ENCODE results near the gene FCHSD1.
A peak's percentile ranks its signal among the peaks of the same experiment; 100 is the strongest.
"Not testable (repeated sequence)": the region's sequence is repeated elsewhere in the genome, so short reads cannot be mapped to it uniquely, and the experiment has no call there.

The FCHSD1 gene

DNA sequence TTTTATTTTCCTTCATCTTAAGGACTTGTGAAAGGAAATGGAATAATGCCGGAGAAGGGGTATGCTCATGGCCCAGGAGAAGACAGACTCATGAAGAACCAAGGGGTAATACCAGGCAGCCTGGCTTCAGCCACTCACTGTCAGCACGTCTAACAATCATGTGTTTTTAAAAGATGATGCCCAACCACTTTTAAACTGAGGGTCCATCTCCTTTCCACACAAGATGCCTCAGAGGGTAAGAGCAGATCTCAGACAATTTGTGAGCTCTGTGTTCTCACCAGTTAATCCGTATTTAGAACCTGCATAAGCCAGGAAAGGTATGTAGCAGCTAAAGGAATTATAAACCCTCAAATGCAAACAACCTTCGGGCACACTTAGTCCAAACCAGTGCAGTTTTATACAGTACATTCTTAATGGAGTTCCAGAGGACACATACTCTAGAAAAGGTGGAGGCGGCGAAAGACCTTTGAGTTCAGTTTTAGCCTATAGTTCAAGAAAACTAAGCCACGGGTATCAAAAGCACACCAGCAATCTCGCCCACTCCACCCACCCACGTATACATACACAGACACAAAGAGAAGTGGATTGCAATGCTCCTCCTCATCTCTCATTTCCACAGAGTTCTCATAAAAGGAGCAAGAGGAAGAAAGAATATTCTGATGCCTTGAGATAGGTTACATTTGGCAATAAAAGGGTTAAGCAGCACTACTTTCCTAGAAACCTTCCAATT, 35.1 kb downstream of the FCHSD1 start:
- no peak for DNase-seq

DNA sequence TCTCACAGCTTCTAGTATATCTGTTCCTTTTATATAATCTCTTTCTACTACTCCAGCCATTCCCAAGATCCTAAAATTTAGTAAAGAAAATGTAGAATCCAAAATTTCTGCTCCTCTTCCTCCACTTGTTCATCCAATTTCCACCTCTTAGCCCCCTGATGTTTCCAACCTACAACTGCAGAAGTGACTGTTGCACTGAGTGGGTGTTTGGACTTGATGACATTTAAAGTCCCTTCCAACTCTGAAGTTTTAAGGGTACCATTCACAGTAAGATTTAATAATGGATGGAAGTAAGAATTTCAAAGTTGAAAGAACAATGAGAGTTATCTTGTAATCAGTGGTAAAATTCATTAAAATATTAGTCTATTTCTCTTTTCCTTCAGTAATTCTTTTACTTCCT, 37.9 kb downstream of the FCHSD1 start:
- DNase-seq: no peak

DNA sequence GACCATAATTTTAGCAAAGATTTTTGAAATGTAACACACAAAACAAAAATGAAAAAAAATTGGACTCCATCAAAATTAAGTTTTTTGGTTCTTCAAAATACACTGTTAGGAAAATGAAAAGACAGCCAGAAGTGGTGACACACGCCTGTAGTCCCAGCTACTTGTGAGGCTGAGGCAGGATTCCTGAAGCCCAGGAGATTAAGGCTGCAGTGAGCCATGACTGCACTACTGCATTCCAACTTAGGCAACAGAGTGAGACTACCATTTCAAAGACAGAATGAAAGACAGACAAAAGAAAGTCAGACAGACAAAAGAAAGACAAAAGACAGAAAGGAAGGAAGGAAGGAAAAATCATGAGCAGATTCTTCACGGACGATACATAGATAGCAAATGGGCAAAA, 39.9 kb downstream of the FCHSD1 start:
- DNase-seq: no peak

DNA sequence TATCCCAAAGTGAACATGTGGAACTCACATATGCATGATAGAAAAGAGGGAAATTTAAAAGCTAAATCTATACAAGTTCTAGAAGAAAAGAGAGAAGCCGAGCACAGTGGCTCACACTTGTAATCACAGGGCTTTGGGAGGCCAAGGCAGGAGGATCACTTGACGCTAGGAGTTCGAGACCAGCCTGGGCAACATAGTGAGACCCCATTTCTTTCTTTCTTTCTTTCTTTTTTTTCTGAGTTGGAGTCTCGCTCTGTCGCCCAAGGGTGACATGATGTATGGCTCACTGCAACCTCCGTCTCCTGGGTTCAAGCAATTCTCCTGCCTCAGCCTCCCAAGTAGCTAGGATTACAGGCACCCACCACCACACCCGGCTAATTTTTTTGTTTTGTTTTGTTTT, 41.3 kb downstream of the FCHSD1 start:
- not testable (repeated sequence) for DNase-seq

DNA sequence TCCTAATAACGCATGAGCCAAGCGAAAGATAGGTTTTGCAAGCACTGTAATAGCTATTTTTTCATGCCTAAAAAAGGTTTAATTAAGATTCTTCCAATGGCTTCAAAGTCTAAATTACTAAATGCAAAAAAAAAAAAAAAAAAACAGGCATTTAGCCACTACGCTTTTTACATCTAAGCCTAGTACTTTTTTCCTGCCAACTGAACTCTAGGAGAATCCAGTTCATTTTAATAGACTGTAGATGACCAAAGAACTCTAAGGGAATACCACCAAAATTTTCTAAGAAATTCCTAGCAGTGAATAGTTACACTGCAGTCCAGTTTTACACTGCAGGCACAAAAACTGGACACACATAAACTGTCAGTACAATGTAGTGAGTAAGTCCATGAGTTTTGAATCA, 42.2 kb downstream of the FCHSD1 start:
- DNase-seq: no peak

DNA sequence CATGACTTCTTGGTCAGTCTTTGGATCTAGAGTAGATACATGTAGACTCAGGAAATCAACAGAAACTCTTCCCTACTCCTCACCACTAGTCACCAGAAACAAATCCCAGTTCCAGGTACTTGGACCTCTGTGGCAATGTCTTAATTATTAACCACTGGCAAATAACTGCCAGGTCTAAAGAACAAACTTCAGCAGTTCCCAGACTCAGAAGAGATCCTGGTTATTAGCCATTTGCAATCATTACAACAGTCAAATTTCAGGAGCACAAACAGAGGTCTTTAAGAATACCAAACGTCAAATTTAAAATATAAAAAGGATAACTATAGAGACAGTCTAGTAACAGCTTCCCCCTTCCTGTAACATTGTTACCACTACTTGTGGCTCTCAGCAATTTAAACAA, 42.7 kb downstream of the FCHSD1 start:
- no peak for DNase-seq

DNA sequence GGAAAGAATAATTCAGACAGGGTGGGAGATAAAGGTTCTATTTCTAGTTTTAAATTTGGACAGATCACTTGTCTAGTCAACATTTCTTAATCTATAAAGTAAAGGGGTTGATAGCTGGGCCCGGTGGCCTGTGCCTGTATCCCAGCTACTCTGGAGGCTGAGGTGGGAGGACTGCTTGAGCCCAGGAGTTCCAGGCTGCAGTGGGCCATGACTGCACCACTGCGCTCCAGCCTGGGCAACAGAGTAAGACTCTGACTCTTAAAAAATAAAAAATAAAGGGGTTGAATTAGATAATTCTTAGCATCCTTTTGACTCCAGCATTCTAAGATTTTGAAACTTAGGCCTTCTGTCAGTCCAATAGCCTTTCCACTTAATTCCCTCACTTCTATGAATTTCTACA, 43.2 kb downstream of the FCHSD1 start:
- no peak for DNase-seq

DNA sequence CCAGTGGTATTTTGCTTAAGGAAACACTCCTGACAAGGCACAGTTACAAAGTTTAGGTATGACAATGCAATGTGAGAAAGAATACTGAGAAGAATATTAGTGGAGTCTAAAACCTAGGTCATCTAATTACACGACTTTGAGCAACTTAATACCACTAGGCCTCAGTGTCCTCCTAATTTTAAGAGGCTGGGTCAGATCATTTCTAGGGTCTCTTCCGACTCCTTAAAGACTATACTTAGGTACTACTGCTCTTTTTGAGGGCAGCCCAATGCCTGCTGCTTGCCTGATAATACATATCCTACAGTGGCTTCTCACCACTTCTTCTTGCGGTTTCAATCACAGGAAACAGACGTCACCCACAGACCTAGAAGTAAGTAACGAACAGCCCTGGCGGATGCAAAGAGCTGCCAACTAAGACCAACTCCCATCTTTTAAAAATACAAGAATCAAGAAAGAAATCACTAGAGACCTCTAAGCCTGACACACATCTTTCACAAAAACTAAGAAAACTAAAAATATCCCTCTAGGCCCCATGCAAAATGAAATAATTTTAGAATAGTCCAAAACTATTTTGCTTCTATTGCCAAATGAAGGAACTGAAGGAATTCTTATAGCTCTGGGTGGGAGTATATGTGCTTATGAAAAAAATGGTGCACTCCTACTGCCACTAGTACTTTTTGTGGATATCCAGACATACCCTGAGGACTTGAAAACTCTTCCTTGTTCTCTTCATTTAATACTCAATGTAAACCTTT, 45.5 kb downstream of the FCHSD1 start:
- peak; percentile 59 for DNase-seq

DNA sequence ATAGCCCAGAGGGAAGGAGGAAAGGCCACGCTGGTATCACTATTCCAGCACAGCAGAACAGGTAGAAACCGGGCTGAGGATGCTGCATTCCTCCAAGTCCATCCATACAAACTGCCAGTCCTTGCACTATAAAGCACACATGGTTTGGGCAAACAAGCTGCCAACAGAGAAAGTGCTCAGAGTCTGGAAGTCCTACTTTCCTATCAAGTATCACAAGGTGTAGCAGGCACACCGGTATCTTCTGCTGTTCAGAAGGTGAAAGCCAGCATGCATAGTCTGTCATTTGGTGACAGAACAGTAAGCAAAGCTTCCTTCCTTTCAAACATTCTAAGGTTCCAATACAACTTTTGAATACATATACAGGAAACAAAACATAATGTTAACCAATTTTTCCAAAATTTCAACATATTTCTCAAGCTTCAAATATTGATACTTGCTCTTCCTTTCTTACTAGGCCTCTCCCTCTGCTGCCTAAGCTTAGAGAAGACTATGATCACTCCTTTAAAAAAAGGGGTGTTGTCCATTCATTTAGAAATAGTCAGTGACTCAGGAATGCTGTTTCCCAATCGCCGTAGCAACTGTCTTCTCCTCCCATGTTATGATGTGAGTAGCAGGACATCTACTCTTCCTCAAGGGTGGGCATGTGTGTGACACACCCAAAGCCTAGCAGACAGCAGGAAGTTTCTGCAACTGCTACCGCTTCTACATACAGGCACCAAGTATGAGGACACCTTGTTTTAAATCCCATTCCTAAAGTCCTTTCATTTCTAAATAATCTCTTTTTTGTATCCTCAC, 47.1 kb downstream of the FCHSD1 start:
- no peak for DNase-seq

DNA sequence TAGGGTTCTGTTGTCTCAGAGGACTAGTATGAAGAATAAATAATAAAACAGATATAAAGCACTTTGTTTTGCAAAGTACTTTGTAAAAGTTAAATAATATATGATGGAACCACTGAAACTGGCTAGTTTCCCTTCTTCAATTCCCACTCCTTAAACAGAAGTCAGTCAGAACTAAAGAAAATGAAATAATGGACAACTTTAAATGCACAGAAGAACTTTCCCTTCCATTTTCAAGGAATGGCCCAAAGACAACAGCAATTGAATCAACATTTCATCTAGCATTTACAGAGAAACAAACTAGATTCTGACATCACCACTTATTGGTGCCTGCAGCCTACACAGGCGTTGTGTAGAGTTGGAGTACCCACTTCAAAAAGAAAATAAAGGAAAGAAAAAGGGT, 48.6 kb downstream of the FCHSD1 start:
- no peak for DNase-seq

DNA sequence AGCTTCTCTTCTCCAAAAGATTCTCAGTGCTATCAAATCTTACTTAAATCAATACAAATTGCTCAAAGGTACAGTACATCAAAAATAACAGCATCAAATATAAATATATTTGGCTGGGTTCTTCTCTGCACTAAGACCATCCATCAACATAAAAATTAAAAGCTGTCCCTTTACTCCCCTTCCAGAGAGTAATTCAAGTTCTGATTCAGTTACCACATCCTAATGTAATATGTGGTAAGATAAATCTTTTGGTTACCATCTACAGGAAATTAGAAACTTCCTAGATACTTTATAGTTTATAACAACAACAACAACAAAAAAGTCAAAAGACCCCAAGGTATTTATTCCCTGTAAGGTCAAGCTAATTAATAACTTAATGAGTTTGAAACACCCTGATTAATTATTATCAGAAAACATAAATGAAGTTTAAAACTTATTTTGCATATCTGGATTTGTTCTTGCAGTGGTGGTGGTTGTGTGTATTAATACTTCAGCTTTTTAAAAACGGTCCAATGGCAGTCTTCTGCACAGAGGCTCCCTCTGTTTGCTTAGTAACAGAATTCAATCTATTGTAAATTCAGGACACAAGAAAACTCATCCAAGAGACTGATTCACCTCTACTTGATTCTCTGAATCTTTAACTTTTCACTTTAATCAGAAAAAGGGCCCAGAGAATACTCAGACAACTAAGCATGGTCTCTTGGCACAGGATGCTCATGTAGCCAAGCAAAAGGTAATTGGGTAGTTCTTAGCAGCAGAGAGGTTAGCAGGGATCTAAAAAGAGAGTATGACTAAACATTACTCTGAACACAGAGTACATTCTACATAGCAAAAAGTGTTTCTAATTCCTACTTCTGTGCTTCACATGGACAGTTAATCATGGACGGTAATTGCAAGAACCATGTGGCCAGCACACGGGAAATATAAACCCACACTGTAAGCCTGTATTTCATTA, 52.5 kb downstream of the FCHSD1 start:
- no peak for DNase-seq

DNA sequence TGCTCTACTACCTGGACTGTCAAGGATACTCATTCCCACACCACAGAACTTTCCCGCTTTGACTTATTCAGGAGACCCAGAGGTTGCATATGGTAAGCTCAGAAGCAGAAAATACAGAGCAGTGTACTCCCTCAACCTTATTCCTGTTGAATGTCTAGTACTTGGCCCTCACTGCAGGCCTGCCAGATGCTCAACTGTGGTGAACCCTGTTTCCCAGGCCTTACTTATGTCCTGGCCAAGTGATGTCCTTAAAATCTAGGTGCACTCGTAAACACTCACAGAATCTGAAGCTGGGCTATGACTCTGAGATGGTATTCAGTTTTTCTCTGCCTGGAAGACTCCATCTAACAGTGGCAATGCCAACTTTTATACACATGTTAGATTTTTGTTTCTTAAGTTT, 53.4 kb downstream of the FCHSD1 start:
- no peak for DNase-seq

DNA sequence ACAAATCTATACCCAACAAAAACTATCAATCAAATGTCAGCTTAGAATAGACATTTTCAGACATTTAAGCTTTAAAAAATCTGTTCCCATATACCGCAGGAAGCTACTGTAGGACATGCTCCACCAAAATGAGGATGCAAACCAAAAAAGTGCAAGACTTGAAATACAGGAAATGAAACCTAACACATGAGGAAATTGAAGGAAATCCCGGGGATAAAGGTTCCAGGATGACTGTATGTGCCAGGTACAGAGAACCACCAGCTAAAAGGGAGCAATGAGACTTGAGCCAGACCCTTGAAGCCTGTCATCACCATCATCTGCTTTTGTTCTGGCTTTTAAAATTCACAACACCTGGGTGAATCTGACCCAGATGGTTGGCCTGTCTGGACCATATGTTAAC, 53.8 kb downstream of the FCHSD1 start:
- DNase-seq: no peak

DNA sequence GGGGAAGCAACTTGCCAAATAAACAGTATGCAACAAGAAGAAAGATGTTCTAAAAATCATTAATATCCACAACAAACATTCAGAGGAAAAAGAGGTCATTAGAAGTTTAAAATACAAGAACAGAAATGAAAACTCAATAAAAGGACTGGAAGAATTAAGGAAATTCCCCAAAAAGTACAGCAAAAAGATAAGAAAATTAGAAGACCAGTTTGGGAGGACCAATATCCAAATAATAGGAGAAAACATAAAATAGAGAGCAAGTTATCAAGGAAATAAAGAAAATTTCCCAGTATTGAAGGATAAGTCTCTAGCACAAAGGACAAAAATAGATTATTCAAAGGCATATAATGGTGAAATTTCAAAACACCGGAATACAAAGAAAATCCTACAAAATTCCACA, 54.4 kb downstream of the FCHSD1 start:
- DNase-seq: no peak

DNA sequence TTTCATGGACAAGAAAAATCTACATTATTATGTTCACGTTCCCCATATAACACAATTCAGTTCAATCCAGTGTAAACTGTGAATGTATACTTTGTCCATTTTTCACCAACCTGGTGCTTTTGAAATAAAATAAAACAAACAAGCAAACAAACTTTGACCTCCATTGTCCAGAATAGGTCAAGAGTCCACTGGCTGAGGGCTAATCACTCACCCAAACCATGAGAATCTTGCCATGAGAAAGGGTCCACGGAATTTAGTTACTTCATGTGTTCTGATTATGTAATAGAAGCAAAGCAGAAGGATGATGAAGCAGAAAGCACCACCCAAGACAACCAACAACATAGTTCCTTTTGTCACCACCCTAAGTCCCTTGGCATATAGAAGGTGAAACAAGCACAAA, 61.1 kb downstream of the FCHSD1 start:
- no peak for DNase-seq

Data from T-helper 9 cell (primary cell).